ENCODE data around the gene EIF2A.
A peak's percentile ranks its signal among the peaks of the same experiment; 100 is the strongest.
"Not testable (repeated sequence)": the region's sequence is repeated elsewhere in the genome, so short reads cannot be mapped to it uniquely, and the experiment has no call there.

EIF2A gene

GRCh38 chr3:150546226-150547044 lies at the start of gene EIF2A, which contains the start of gene SERP1:
Gene EIF2A, plus strand, starts transcription at chr3:150546787. Its CDS starts 16 bp downstream, at chr3:150546803.
Gene SERP1, minus strand, starts transcription at chr3:150546496. Its CDS starts 361 bp downstream, at chr3:150546135.
- no peak for TF ChIP-seq CTCF (conservative IDR thresholded peaks at IDR 0.05; ENCODE audit: control insufficient read depth, insufficient read depth, low read depth, low read length)
- DNase-seq (ENCODE audit: low read depth), result peak; percentile 99
- peak within 1 kb of the TSS; percentile 97 for H3K4me3 ChIP-seq (ENCODE audit: control insufficient read depth, low read depth, low read length)

- TF ChIP-seq CTCF (conservative IDR thresholded peaks at IDR 0.05; ENCODE audit: control insufficient read depth, insufficient read depth, low read depth, low read length), result no peak
- no peak overlapping the region for H3K4me3 ChIP-seq (ENCODE audit: control insufficient read depth, low read depth, low read length)
- DNase-seq (ENCODE audit: low read depth), result peak; percentile 65
These were observed 48.6 kb upstream of the EIF2A start for GRCh38 chr3:150497956-150498355.

- H3K4me3 ChIP-seq (ENCODE audit: control insufficient read depth, low read depth, low read length); DNase-seq (ENCODE audit: low read depth): not testable (repeated sequence)
These were observed 45.6 kb upstream of the EIF2A start for GRCh38 chr3:150500960-150501359.

GRCh38 chr3:150503402-150504099 lies 43.0 kb upstream of the EIF2A start:
- DNase-seq (ENCODE audit: low read depth), result no peak
- no peak overlapping the region for H3K4me3 ChIP-seq (ENCODE audit: control insufficient read depth, low read depth, low read length)
- TF ChIP-seq CTCF (conservative IDR thresholded peaks at IDR 0.05; ENCODE audit: control insufficient read depth, insufficient read depth, low read depth, low read length), result no peak

GRCh38 chr3:150504483-150504882 lies 42.1 kb upstream of the EIF2A start:
- no peak for DNase-seq (ENCODE audit: low read depth)
- no peak for TF ChIP-seq CTCF (conservative IDR thresholded peaks at IDR 0.05; ENCODE audit: control insufficient read depth, insufficient read depth, low read depth, low read length)
- H3K4me3 ChIP-seq (ENCODE audit: control insufficient read depth, low read depth, low read length), result no peak overlapping the region

- no peak overlapping the region for H3K4me3 ChIP-seq (ENCODE audit: control insufficient read depth, low read depth, low read length)
- DNase-seq (ENCODE audit: low read depth), result no peak
- TF ChIP-seq CTCF (conservative IDR thresholded peaks at IDR 0.05; ENCODE audit: control insufficient read depth, insufficient read depth, low read depth, low read length), result no peak
These were observed 38.2 kb upstream of the EIF2A start for GRCh38 chr3:150508401-150508800.

- no peak overlapping the region for H3K4me3 ChIP-seq (ENCODE audit: control insufficient read depth, low read depth, low read length)
- no peak for DNase-seq (ENCODE audit: low read depth)
- TF ChIP-seq CTCF (conservative IDR thresholded peaks at IDR 0.05; ENCODE audit: control insufficient read depth, insufficient read depth, low read depth, low read length), result no peak
These were observed 36.8 kb upstream of the EIF2A start for GRCh38 chr3:150509780-150510179.
